Hypothalamus (tissue), 51 donors: ENCODE results near the gene SFRP2.

Experiments
- DNase-seq, 51 donors: peaks; one replicate each; lab custom pipeline; 2025; lab: John Stamatoyannopoulos, UW

SFRP2 gene

GRCh38 chr4:153798901-153799693 lies 10.2 kb upstream of the SFRP2 start:
- DNase-seq = no peak

GRCh38 chr4:153798420-153798819 lies 9.5 kb upstream of the SFRP2 start:
- no peak for DNase-seq

GRCh38 chr4:153794006-153794405 lies 5.1 kb upstream of the SFRP2 start:
- DNase-seq = no peak

GRCh38 chr4:153792618-153793247 lies 3.9 kb upstream of the SFRP2 start:
- DNase-seq = no peak

- peak in 35 of 51 donors; percentile 3 to 64 (median 34) for DNase-seq
These were observed 3.1 kb upstream of the SFRP2 start for GRCh38 chr4:153791746-153792617.

GRCh38 chr4:153790962-153791551 lies 2.2 kb upstream of the SFRP2 start:
- peak in 9 of 51 donors; percentile 3 to 43 (median 9) for DNase-seq

GRCh38 chr4:153790500-153790865 lies 1.6 kb upstream of the SFRP2 start:
- no peak for DNase-seq

GRCh38 chr4:153789741-153790499 lies 1.0 kb upstream of the SFRP2 start:
- DNase-seq = no peak

GRCh38 chr4:153788051-153788412 lies 851 bp downstream of the SFRP2 start:
- DNase-seq = peak in 1 of 51 donors; percentile 7

GRCh38 chr4:153787575-153787974 lies 1.3 kb downstream of the SFRP2 start:
- DNase-seq = no peak

GRCh38 chr4:153787061-153787560 lies 1.8 kb downstream of the SFRP2 start:
- no peak for DNase-seq

GRCh38 chr4:153785910-153786721 lies 2.8 kb downstream of the SFRP2 start:
- no peak for DNase-seq

GRCh38 chr4:153784166-153784699 lies 4.7 kb downstream of the SFRP2 start:
- no peak for DNase-seq

- DNase-seq = no peak
These were observed 6.3 kb downstream of the SFRP2 start for GRCh38 chr4:153782581-153782980.

- DNase-seq = no peak
These were observed 7.0 kb downstream of the SFRP2 start for GRCh38 chr4:153781717-153782416.

- DNase-seq = no peak
These were observed 7.6 kb downstream of the SFRP2 start for GRCh38 chr4:153781280-153781679.

GRCh38 chr4:153780876-153781275 lies 8.0 kb downstream of the SFRP2 start:
- no peak for DNase-seq

GRCh38 chr4:153780221-153780620 lies 8.7 kb downstream of the SFRP2 start:
- DNase-seq = no peak
